ENCODE results near the gene MIGA1.

- no peak for TF ChIP-seq POLR2A (IDR thresholded peaks at IDR 0.05)
- TF ChIP-seq, protein P1, sequence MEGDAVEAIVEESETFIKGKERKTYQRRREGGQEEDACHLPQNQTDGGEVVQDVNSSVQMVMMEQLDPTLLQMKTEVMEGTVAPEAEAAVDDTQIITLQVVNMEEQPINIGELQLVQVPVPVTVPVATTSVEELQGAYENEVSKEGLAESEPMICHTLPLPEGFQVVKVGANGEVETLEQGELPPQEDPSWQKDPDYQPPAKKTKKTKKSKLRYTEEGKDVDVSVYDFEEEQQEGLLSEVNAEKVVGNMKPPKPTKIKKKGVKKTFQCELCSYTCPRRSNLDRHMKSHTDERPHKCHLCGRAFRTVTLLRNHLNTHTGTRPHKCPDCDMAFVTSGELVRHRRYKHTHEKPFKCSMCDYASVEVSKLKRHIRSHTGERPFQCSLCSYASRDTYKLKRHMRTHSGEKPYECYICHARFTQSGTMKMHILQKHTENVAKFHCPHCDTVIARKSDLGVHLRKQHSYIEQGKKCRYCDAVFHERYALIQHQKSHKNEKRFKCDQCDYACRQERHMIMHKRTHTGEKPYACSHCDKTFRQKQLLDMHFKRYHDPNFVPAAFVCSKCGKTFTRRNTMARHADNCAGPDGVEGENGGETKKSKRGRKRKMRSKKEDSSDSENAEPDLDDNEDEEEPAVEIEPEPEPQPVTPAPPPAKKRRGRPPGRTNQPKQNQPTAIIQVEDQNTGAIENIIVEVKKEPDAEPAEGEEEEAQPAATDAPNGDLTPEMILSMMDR (IDR thresholded peaks at IDR 0.05): no peak
Observed at GRCh38 chr1:77802026-77802425, 22.6 kb downstream of the MIGA1 start.
